ACHN (cell line): Measurements from ENCODE around the gene FLNB.

Experiments
- DNase-seq: peaks from one replicate; pipeline ENCODE4 v3.0.0-alpha.2; 2015
- in situ Hi-C: cut with HindIII; loops from 2 replicates; pipeline ENCODE4 v1.10.0; 2017; ENCODE audit warnings: low sequenced_read_pairs, low pct_ligation_motif_present, low pct_unique_long_range_greater_than_20kb

Gene FLNB

DNA sequence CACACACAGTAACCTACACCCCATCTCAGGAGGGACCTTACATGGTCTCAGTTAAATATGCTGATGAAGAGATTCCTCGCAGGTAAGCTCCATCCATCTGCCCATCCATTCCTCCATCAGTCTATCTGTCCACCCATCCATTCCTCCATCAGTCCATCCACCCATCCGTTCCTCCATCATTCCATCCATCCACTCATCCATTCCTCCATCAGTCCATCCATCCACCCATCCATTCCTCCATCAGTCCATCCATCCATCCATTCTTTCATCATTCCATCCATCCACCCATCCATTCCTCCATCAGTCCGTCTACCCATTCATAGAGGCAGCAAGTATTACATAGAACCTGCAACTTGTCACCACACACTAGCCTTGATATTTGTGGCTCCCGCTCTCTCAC is 124.6 kb downstream of the FLNB start:
- in situ Hi-C loops: no loop called here

DNA sequence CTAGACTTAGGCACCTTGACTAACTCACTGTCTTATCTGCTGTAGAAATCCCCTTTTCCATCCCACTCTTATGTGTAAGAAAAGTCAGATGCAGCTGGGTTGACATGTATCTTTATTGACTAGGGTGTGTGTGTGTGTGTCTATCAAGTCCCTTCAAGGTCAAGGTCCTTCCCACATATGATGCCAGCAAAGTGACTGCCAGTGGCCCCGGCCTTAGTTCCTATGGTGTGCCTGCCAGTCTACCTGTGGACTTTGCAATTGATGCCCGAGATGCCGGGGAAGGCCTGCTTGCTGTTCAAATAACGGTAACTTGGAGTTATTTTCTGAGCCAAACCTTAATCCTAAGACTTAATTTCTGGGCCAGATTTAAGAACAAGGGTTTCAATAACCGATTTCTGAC is 126.2 kb downstream of the FLNB start:
- DNase-seq: no peak
- in situ Hi-C loops: no loop called here

More for the DNA sequence above, 124.6 kb downstream of the FLNB start:
- no peak for DNase-seq

DNA sequence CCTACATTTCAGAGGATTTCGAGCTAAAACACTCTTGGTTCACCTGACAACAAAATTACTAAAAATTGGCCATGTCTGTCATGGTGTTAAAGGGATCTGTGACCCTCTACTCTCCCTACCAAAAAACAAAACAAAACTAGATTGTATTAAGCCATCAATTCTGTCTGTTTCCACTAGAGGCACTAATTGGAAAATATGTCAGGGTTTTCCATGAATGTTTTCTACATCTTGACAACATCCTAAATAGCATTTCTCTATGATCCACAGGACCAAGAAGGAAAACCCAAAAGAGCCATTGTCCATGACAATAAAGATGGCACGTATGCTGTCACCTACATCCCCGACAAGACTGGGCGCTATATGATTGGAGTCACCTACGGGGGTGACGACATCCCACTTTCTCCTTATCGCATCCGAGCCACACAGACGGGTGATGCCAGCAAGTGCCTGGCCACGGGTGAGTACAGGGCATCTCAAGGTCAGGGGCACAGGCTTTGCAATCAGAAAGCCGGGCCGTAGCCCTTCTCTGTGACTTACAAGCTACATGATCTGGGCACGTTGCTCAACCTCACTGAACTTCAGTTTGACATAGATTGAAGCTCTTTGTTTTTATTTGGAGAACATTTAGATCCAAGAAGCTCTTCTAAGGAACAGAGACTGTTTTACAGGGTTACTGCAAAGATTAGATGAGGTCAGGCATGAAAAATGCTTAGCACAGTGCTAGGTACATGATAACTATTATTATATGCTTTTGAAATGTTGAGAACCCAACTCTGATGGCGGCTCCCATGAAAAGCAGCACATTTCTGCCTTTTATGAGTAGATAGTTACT is 127.7 kb downstream of the FLNB start:
- DNase-seq: no peak
- in situ Hi-C loops: no loop called here

DNA sequence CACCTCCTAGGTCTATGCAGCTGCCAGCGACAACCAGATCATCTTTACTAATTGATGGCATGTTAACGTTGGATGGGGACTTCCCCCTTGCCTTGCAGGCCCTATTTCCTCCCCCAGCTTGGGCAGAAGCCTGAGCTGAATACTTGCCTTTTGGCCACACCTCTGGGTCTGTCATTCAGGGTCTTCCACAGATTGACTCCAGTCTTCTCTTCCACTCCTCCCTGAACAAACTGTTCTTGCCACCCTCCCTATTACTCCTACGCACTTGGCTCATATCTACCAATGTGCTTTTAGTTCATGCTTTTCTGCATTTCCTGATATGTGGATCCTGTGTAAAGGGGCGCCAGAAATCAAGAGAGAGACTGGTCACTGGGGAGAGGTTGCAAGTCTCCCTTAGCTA is 129.1 kb downstream of the FLNB start:
- in situ Hi-C loops: no loop called here
- no peak for DNase-seq

DNA sequence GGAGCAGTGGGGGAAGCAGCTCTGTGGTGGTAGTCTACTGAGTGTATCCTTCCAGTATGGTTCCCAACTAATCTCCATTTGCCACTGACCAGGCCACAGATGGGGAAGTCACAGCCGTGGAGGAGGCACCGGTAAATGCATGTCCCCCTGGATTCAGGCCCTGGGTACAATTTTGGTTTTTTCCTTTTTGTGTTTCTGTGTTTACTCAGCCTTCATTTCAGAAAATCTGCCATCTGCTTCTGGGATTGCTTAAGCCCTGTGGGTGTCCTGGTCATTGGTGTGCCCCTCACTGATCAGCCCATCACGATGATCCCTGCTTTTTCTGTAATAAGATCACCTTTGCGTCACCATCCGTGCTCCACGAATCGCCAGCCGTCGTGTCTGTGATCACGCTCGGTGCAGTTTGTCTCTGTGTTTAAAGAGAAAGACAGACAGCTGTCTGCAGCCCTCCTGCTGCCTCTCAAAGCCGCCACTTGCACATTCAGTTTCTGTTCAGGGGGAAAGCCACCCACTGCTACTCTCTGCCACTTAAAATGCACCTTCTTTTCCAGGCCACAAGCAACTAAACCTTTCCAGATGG is 133.6 kb downstream of the FLNB start:
- DNase-seq: no peak
- in situ Hi-C loops: no loop called here

DNA sequence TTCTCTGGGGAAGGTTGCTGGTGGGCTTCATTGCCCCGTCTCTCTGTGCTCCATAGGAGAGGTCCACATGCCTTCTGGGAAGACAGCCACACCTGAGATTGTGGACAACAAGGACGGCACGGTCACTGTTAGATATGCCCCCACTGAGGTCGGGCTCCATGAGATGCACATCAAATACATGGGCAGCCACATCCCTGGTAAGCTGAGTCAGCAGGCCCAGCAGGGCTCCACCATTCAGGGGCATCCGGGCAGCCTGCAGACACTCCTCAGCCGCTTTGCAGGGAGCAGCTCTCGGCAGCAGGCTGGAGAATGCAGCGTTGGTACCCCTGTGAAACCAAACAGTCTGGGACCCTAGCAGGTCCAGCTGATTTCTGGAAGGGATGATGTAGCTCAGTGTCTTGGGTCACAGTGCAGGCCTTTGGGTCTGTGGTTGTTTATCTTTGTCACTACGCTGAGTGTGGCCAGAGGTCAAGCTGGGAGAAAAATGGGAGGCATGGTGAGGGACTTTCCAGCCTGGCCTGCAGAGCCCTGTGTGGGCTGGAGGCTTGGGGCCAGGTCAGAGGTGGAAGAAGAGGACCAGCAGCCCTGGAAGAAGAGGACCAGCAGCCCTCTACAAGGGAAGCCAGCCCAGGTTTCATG is 135.3 kb downstream of the FLNB start:
- no peak for DNase-seq
- in situ Hi-C loops: no loop called here

DNA sequence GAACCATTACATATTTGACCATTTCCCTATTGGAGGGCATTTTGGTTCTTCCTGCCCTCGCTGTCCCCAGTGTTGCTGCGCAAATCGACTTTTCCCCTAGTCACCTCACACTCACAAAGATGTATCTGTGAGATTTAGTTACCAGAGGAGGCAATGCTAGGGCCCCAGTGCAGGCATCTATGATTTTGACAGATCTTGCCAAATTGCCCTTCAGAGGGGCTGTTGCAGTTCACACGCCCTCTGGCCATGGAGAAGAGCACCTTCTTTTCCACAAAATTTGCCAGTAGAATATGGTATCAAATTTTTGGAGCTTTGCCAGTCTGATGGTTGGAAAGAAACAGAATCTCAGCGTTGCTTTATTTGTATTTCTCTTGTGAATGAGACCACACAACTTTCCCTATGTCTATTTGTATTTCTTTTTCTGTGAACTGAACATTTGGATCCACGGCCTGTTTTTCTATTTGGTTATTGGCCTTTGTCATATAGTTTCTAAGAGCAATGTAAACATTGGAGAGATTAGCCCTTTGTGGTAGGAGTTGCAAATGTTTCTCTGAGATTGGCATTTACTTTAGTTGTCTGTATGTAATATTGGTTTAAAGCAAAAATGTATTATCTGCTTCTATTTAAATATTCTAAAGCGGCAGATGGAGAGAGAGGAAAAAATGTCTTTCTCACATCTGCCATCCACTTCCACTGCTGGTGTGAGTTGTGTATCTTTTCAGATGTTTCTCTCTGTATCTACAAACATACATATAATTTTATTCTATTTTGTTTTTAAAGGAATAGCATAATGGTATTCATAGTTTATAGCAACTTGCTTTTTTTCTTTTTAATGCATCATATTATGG is 136.5 kb downstream of the FLNB start:
- no peak for DNase-seq
- in situ Hi-C loops: no loop called here

DNA sequence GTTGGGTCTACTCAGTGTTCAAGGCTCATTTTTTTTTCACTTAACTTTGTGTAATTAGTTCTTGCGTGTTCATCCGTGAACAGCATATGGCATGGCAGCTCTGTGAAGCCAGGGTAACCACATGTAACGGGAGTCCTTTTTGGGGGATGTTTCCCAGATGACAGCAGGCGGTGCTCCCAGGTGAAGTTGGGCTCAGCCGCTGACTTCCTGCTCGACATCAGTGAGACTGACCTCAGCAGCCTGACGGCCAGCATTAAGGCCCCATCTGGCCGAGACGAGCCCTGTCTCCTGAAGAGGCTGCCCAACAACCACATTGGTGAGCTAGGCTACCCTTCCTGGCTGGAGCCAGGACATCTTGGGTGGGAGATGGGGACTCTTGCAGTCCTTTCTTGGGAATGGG is 139.8 kb downstream of the FLNB start:
- no peak for DNase-seq
- in situ Hi-C loops: no loop called here

DNA sequence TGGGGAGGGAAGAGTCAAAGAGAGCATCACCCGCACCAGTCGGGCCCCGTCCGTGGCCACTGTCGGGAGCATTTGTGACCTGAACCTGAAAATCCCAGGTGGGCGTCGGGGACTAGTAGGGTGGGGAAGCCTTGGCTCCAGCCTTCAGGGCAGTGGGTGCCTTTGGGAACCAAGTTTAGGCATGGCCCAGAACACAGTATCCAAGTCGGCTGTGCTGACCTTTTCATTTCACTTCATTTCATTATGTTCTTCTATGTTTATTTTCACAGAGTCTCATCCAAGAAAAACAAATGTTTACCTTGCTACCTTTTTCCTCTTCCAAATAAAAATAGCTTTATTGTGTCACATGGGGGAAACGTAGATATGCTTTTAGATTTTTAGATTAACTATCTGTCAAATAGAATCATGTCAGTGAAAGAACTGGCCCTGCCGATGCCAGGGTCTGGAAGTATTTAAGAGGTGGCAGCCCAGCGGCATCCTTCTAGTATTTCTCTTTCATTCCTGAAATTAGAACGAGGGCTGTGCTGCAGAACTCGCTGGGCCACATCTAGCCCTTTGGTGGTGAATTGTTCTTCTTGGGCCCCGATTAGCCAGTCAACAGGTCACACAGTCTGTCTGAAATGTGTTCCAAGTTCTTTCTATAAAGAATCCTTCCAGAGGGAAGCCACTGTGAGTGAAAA is 142.0 kb downstream of the FLNB start:
- in situ Hi-C loops: loop anchor here (10.0 kb wide), 1 partner anchor 55 kb away; no protein-coding TSS in a partner anchor
- DNase-seq: no peak

DNA sequence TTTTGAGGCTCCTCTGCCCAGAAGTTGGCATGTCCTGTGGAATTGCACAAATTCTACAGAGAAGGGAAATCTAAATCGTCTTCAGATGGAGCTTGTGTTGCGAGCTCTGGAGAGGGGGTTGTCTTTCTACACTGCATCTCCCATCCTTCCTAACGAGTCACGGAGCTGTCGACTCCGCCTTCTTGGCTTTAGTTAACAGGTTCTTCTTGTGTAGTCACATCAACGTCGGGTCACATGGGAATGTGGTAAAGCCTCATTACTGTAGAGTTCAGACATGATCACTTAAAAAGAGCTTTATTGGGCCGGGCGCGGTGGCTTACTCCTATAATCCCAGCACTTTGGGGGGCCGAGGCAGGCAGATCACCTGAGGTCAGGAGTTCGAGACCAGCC is 142.6 kb downstream of the FLNB start:
- no peak for DNase-seq
- in situ Hi-C loops: loop anchor here (10.0 kb wide), 1 partner anchor 56 kb away; no protein-coding TSS in a partner anchor

DNA sequence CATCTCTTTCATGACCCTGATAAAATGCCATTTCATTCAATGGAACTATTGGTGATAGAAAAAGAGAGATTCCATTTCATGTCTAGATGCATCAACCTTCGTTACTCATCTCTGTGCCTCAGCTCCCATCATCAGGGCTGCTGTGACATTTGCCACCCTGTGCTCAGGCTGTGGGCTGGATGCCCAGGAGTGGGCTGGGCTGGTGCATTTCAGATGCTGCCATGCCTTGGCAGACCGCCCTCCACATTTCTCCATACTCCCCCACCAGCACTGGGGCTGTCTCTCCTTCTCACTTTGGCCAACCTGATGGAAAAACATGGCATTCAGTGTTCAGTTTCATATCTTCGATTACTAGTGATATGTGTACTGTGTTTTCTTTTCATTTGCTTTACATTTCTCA is 143.4 kb downstream of the FLNB start:
- in situ Hi-C loops: loop anchor here (10.0 kb wide), 1 partner anchor 57 kb away; no protein-coding TSS in a partner anchor
- DNase-seq: no peak

DNA sequence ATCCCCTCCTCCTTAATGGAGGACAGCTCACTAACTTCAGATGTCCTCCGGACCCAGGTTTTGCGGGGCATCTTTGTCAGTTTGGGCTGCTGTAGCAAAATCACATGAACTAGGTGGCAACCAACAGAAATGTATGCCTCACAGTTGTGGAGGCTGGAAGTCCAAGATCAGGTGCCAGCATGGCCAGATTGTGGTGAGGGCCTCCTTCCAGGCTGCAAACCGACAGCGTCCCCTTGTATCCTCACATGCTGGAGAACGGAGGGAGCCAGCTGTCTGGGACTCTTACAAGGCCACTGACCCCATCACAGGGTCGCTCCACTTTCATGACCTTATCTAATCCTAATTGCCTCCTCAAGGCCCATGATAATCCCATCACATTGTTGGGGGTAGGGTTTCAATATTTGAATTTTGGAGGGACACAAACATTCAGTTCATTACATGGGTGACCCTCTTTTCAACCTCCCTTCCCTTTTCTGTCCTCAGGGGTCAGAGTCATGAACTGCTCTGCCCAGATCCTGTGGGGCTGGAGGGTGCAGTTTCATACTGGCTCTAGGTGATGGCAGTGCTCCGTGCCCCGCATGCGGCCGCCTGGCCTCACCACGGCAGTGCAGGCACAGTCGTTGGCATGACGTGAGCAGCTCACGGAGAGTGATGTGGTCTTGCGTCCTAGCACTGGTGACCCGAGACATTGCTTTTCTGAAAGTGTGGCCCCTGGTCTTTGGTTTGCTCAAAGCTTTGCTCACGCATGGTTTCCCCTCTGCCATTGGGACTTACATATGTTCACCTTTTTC is 144.2 kb downstream of the FLNB start:
- in situ Hi-C loops: loop anchor here (10.0 kb wide), 1 partner anchor 58 kb away; no protein-coding TSS in a partner anchor

DNA sequence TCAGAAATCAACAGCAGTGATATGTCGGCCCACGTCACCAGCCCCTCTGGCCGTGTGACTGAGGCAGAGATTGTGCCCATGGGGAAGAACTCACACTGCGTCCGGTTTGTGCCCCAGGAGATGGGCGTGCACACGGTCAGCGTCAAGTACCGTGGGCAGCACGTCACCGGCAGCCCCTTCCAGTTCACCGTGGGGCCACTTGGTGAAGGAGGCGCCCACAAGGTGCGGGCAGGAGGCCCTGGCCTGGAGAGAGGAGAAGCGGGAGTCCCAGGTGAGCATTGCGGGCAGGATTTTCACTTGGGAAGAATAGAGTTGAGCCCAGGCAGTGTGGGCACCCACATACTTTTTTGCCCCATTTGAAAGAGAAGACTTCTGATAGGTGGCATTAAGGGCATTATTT is 145.1 kb downstream of the FLNB start:
- in situ Hi-C loops: loop anchor here (10.0 kb wide), 1 partner anchor 59 kb away; no protein-coding TSS in a partner anchor
- no peak for DNase-seq

More for the DNA sequence above, 144.2 kb downstream of the FLNB start:
- DNase-seq: no peak

DNA sequence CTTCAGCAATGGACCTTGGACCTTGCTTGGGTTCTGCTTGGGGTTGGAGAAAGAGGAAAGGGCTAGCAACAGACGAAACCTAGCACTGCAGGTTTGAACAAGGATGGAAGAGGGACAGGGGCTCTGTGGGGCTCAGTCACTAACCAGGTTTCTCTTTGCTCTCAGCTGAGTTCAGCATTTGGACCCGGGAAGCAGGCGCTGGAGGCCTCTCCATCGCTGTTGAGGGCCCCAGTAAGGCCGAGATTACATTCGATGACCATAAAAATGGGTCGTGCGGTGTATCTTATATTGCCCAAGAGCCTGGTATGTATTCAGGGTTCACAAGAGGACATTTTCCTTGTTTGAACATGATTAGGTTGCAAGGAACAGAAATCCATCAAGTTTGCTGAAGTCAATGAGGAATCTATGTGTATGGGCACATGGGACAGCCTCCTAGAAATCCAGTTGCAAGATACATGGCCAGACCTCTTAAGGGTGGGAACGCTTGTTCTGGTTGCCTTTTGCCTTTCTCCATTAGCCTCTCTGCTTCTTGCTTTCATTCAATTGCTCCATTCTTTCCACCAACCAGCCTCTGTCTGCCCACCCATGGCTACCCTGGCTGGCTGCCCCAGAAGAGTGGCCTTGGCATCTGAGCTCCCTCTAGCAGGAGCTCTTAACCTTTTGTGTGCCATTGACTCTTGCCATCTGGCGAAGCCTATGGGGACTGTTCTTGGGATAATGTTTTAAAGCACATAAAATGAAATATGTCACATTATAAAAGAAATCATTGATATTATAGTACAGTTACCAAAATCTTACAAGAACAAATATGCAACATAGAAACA is 146.6 kb downstream of the FLNB start:
- DNase-seq: no peak
- in situ Hi-C loops: loop anchor here (10.0 kb wide), 1 partner anchor 60 kb away; no protein-coding TSS in a partner anchor

DNA sequence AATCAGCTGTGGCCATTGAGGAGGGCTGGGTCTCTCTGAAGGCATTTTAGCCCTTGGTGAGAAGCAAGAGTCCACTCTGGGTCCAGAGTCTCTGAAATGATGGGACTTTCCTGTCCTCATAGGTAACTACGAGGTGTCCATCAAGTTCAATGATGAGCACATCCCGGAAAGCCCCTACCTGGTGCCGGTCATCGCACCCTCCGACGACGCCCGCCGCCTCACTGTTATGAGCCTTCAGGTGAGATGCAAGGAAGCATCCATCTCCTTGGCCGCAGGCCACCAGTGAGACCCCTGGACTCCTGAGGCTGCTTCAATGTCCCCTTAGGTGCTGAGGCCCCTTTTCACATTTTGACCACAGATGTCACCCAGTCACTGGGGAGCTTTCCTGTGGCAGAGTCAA is 147.6 kb downstream of the FLNB start:
- in situ Hi-C loops: loop anchor here (10.0 kb wide), 1 partner anchor 61 kb away; no protein-coding TSS in a partner anchor
- DNase-seq: no peak

DNA sequence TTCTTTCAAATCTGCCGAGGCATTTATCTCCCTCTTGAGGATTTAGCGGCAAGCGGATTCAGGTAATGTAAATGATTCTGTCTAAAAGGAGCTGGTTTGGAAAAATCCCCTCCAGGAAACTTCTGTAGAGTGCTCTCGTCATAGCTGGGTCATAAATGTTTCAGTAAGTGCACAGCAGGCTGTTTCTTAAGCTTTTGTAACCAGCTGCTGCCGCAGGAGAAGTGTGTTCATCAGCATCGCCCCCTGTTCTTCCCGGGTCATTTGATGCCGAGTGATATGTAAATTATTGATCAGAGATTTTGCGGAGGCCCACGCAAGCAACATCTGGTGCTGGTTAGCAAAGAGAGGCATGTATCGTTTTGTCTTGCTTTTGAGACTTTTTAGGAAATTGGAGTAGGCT is 149.5 kb downstream of the FLNB start:
- DNase-seq: no peak
- in situ Hi-C loops: loop anchor here (10.0 kb wide), 1 partner anchor 63 kb away; no protein-coding TSS in a partner anchor
